OCI-LY1 (cell line): ENCODE results near the gene CCDC127.

Experiments
- H2AFZ ChIP-seq: fragments of 200-600 bp; sonication (generic), shearing (Covaris generic); 2 replicates; pipeline ENCODE4 v1.6.0; 2014; ENCODE audit warnings: antibody characterized with exemption, mild to moderate bottlenecking, low read length
- H3F3A ChIP-seq: fragments of 200-600 bp; sonication (generic), shearing (Covaris generic); 2 replicates; pipeline ENCODE4 v1.6.0; 2014; ENCODE audit warnings: mild to moderate bottlenecking, antibody characterized with exemption, low read length, moderate library complexity; ENCODE audit not compliant: insufficient read depth
- H3K27ac ChIP-seq: fragments of 200-600 bp; sonication (generic); 2 replicates; pipeline ENCODE4 v1.5.1; 2014; ENCODE audit warnings: low read length, mixed run types, mild to moderate bottlenecking, low read depth; ENCODE audit not compliant: poor library complexity, severe bottlenecking
- H3K27me3 ChIP-seq: fragments of 200-600 bp; sonication (generic); 2 replicates; pipeline ENCODE4 v1.6.0; 2014; ENCODE audit warnings: antibody characterized with exemption, mild to moderate bottlenecking, low read length, moderate library complexity; ENCODE audit not compliant: insufficient read depth
- H3K36me3 ChIP-seq: fragments of 200-600 bp; sonication (generic); 2 replicates; pipeline ENCODE4 v1.6.1; 2014; ENCODE audit warnings: mild to moderate bottlenecking, antibody characterized with exemption, low read length, moderate library complexity, mixed read lengths; ENCODE audit not compliant: insufficient read depth
- H3K4me1 ChIP-seq: fragments of 200-600 bp; sonication (generic); 2 replicates; pipeline ENCODE4 v1.5.1; 2014; ENCODE audit warnings: mild to moderate bottlenecking, low read length, moderate library complexity; ENCODE audit not compliant: insufficient read depth, severe bottlenecking
- H3K4me2 ChIP-seq: fragments of 200-600 bp; sonication (generic), shearing (Covaris generic); 2 replicates; pipeline ENCODE4 v1.6.1; 2014; ENCODE audit warnings: low read length
- H3K4me3 ChIP-seq: fragments of 200-600 bp; sonication (generic); 2 replicates; pipeline ENCODE4 v1.5.1; 2014; ENCODE audit warnings: low read length, low read depth, mild to moderate bottlenecking, mixed read lengths; ENCODE audit not compliant: poor library complexity, severe bottlenecking
- H3K79me2 ChIP-seq: fragments of 200-600 bp; shearing (Covaris generic); 2 replicates; pipeline ENCODE4 v1.6.1; 2016; ENCODE audit warnings: mixed run types, low read length, mixed read lengths; ENCODE audit not compliant: insufficient read depth
- H3K9ac ChIP-seq: fragments of 200-600 bp; sonication (generic), shearing (Covaris generic); 2 replicates; pipeline ENCODE4 v1.6.1; 2014; ENCODE audit warnings: mild to moderate bottlenecking, low read length, mixed read lengths
- H3K9me2 ChIP-seq: fragments of 200-600 bp; sonication (generic), shearing (Covaris generic); 2 replicates; pipeline ENCODE4 v1.6.1; 2014; ENCODE audit warnings: low read depth, mild to moderate bottlenecking, low read length, mixed read lengths
- H3K9me3 ChIP-seq: fragments of 200-600 bp; shearing (Covaris generic); 2 replicates; pipeline ENCODE4 v1.6.1; 2014; ENCODE audit warnings: low read length, mixed read lengths
- H4K20me1 ChIP-seq: fragments of 200-600 bp; sonication (generic), shearing (Covaris generic); 2 replicates; pipeline ENCODE4 v1.6.0; 2016; ENCODE audit warnings: mild to moderate bottlenecking, low read length; ENCODE audit not compliant: insufficient read depth
- CTCF ChIP-seq: fragments of 200-600 bp; sonication (generic), shearing (Covaris generic); IDR thresholded peaks from 2 replicates; pipeline ENCODE4 v1.5.1; 2017; ENCODE audit warnings: mild to moderate bottlenecking, antibody characterized with exemption, low read length, moderate library complexity, mixed read lengths
- EZH2 ChIP-seq: fragments of 200-600 bp; sonication (generic), shearing (Covaris generic); IDR thresholded peaks from 2 replicates; pipeline ENCODE4 v1.8.0; 2017; ENCODE audit warnings: borderline replicate concordance, mixed run types, mild to moderate bottlenecking, antibody characterized with exemption, low read length, moderate library complexity, mixed read lengths

CCDC127 gene

GRCh38 chr5:169071-169727, 48.8 kb downstream of the CCDC127 start:
- Histone ChIP-seq H3K9me2 (no peaks in the 10 kb centered on the region), H3F3A (no peaks in the 10 kb centered on the region), H3K4me1 (no peaks in the 10 kb centered on the region), H3K27ac (no peak overlapping the region), H4K20me1 (no peaks in the 10 kb centered on the region), H3K9me3 (no peaks in the 10 kb centered on the region), H3K9ac (no peak overlapping the region), H3K36me3 (no peaks in the 10 kb centered on the region), H3K4me2 (no peak overlapping the region), H3K79me2 (no peaks in the 10 kb centered on the region), H3K4me3 (no peak overlapping the region), H3K27me3 (0 out of 2 replicates have a peak, but pooled peaks cover 4% of the 10 kb centered on the region), H2AFZ (no peak overlapping the region)
- no peak for TF ChIP-seq EZH2
- TF ChIP-seq CTCF, result no peak

DNA sequence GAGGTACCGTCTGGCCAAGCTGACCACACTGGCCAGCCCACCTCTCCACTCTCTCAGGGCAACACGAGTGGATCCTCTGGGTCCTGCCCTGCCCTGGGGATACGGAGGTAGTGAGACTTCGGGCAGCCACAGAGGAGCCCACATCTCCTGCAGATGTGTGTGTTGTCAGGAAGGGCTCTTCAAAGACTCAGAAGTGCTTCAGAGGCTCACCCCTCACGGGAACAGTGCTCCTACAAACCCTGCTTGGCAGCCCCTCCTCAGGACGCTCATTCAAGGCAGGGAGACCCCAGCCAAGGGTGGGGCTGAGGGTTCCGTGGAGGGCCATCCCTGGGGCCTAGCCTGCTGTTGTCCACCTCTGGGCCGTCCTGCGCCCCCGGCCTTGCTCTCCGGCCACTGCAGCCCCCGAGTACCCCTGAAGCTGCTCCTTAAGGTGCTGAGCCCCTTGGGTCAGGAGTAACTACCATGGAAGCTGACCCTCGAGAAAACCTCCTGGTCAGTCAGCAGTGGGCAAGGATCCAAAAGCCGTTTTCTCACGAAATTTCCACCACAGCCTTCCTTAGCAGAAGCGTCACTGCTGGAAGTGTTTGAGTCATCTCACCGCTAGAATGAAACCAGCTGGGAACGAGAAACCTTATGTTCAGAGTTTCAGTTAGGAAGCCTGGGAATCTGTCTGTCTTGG, 49.8 kb downstream of the CCDC127 start:
- Histone ChIP-seq H3K79me2 (no peaks in the 10 kb centered on the region), H3K4me1 (no peaks in the 10 kb centered on the region), H2AFZ (no peak overlapping the region), H3K4me2 (no peak overlapping the region), H3K4me3 (no peak overlapping the region), H3K9ac (no peak overlapping the region), H3K36me3 (no peaks in the 10 kb centered on the region), H3K9me3 (no peaks in the 10 kb centered on the region), H3K27me3 (0 out of 2 replicates have a peak, but pooled peaks cover 4% of the 10 kb centered on the region), H4K20me1 (no peaks in the 10 kb centered on the region), H3K9me2 (no peaks in the 10 kb centered on the region), H3K27ac (no peak overlapping the region), H3F3A (no peaks in the 10 kb centered on the region)
- TF ChIP-seq EZH2 (no peak), CTCF (no peak)

GRCh38 chr5:167511-167910, 50.4 kb downstream of the CCDC127 start:
- H3K9me2 ChIP-seq, result no peaks in the 10 kb centered on the region
- H3K27ac ChIP-seq, result no peak overlapping the region

More at GRCh38 chr5:167511-167910, 50.4 kb downstream of the CCDC127 start:
- Histone ChIP-seq H3K4me2 (no peak overlapping the region), H3K9me3 (no peaks in the 10 kb centered on the region), H2AFZ (no peak overlapping the region), H4K20me1 (no peaks in the 10 kb centered on the region), H3K27me3 (0 out of 2 replicates have a peak, but pooled peaks cover 4% of the 10 kb centered on the region), H3F3A (no peaks in the 10 kb centered on the region), H3K36me3 (no peaks in the 10 kb centered on the region), H3K4me1 (no peaks in the 10 kb centered on the region), H3K79me2 (no peaks in the 10 kb centered on the region), H3K9ac (no peak overlapping the region), H3K4me3 (no peak overlapping the region)
- no peak for TF ChIP-seq CTCF
- no peak for TF ChIP-seq EZH2
